ENCODE measurements around the gene LTB. TPM values are rescaled to one million over a fixed set of nuclear protein-coding genes. Genes with fewer than 3 reads are reported as not detected.
A peak's percentile ranks its signal among the peaks of the same experiment; 100 is the strongest.

The LTB gene
- total RNA-seq, 1 donor from 2014 or later, result 0.25 TPM

- DNase-seq, result no peak
- intact Hi-C loops (cut with micrococcal nuclease), result no loop called here
- H3K27me3 ChIP-seq (ENCODE audit: low read depth), result no peaks in the 10 kb centered on the region
- TF ChIP-seq, protein P1, sequence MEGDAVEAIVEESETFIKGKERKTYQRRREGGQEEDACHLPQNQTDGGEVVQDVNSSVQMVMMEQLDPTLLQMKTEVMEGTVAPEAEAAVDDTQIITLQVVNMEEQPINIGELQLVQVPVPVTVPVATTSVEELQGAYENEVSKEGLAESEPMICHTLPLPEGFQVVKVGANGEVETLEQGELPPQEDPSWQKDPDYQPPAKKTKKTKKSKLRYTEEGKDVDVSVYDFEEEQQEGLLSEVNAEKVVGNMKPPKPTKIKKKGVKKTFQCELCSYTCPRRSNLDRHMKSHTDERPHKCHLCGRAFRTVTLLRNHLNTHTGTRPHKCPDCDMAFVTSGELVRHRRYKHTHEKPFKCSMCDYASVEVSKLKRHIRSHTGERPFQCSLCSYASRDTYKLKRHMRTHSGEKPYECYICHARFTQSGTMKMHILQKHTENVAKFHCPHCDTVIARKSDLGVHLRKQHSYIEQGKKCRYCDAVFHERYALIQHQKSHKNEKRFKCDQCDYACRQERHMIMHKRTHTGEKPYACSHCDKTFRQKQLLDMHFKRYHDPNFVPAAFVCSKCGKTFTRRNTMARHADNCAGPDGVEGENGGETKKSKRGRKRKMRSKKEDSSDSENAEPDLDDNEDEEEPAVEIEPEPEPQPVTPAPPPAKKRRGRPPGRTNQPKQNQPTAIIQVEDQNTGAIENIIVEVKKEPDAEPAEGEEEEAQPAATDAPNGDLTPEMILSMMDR (IDR thresholded peaks at IDR 0.05; ENCODE audit: borderline replicate concordance), result no peak
- H3K27ac ChIP-seq (replicated peaks), result no peak overlapping the region
- no peaks in the 10 kb centered on the region for H3K36me3 ChIP-seq
- no peaks in the 10 kb centered on the region for H3K9me3 ChIP-seq (replicated peaks)
- no peak overlapping the region for H3K4me3 ChIP-seq
- H3K4me1 ChIP-seq, result peaks cover 28% of the 10 kb centered on the region
These were observed 5.2 kb downstream of the LTB start for GRCh38 chr6:31576897-31577578.

DNA sequence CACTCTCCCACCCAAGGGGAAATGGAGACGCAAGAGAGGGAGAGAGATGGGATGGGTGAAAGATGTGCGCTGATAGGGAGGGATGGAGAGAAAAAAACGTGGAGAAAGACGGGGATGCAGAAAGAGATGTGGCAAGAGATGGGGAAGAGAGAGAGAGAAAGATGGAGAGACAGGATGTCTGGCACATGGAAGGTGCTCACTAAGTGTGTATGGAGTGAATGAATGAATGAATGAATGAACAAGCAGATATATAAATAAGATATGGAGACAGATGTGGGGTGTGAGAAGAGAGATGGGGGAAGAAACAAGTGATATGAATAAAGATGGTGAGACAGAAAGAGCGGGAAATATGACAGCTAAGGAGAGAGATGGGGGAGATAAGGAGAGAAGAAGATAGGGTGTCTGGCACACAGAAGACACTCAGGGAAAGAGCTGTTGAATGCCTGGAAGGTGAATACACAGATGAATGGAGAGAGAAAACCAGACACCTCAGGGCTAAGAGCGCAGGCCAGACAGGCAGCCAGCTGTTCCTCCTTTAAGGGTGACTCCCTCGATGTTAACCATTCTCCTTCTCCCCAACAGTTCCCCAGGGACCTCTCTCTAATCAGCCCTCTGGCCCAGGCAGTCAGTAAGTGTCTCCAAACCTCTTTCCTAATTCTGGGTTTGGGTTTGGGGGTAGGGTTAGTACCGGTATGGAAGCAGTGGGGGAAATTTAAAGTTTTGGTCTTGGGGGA lies 6.1 kb downstream of the LTB start:
- Histone ChIP-seq H3K4me1 (peaks cover 19% of the 10 kb centered on the region), H3K4me3 (peak overlapping the region; percentile 60)

GRCh38 chr6:31575335-31575901 lies 6.8 kb downstream of the LTB start, which contains the start of gene TNF:
Gene TNF (plus strand): TSS chr6:31575565. CDS start chr6:31575742, 177 bp downstream.
- Histone ChIP-seq H3K27me3 (ENCODE audit: low read depth) (no peaks in the 10 kb centered on the region), H3K4me3 (peak within 1 kb of the TSS; percentile 60), H3K4me1 (peaks cover 13% of the 10 kb centered on the region), H3K27ac (replicated peaks) (peak within 1 kb of the TSS; percentile 62), H3K9me3 (replicated peaks) (no peaks in the 10 kb centered on the region), H3K36me3 (no peaks in the 10 kb centered on the region)
- TF ChIP-seq, protein P1 (IDR thresholded peaks at IDR 0.05; ENCODE audit: borderline replicate concordance), result no peak
- DNase-seq, result peak; percentile 37
- intact Hi-C loops (cut with micrococcal nuclease), result no loop called here

More for the DNA sequence above, 6.1 kb downstream of the LTB start:
- DNase-seq, result no peak
- no peaks in the 10 kb centered on the region for H3K9me3 ChIP-seq (replicated peaks)
- intact Hi-C loops (cut with micrococcal nuclease), result no loop called here
- no peaks in the 10 kb centered on the region for H3K27me3 ChIP-seq (ENCODE audit: low read depth)
- no peaks in the 10 kb centered on the region for H3K36me3 ChIP-seq
- peak overlapping the region; percentile 62 for H3K27ac ChIP-seq (replicated peaks)
- TF ChIP-seq, protein P1 (IDR thresholded peaks at IDR 0.05; ENCODE audit: borderline replicate concordance), result no peak

DNA sequence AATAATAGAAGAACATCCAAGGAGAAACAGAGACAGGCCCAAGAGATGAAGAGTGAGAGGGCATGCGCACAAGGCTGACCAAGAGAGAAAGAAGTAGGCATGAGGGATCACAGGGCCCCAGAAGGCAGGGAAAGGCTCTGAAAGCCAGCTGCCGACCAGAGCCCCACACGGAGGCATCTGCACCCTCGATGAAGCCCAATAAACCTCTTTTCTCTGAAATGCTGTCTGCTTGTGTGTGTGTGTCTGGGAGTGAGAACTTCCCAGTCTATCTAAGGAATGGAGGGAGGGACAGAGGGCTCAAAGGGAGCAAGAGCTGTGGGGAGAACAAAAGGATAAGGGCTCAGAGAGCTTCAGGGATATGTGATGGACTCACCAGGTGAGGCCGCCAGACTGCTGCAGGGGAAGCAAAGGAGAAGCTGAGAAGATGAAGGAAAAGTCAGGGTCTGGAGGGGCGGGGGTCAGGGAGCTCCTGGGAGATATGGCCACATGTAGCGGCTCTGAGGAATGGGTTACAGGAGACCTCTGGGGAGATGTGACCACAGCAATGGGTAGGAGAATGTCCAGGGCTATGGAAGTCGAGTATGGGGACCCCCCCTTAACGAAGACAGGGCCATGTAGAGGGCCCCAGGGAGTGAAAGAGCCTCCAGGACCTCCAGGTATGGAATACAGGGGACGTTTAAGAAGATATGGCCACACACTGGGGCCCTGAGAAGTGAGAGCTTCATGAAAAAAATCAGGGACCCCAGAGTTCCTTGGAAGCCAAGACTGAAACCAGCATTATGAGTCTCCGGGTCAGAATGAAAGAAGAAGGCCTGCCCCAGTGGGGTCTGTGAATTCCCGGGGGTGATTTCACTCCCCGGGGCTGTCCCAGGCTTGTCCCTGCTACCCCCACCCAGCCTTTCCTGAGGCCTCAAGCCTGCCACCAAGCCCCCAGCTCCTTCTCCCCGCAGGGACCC lies 7.8 kb downstream of the LTB start:
- H3K9me3 ChIP-seq (replicated peaks), result no peaks in the 10 kb centered on the region
- H3K36me3 ChIP-seq, result no peaks in the 10 kb centered on the region
- H3K4me1 ChIP-seq, result peaks cover 10% of the 10 kb centered on the region
- peak overlapping the region; percentile 62 for H3K27ac ChIP-seq (replicated peaks)
- H3K4me3 ChIP-seq, result no peak overlapping the region
- no peak for DNase-seq
- H3K27me3 ChIP-seq (ENCODE audit: low read depth), result no peaks in the 10 kb centered on the region
- TF ChIP-seq, protein P1 (IDR thresholded peaks at IDR 0.05; ENCODE audit: borderline replicate concordance), result no peak
- intact Hi-C loops (cut with micrococcal nuclease), result no loop called here

All from left ventricle myocardium inferior (tissue), 1 donor.